ENCODE measurements around the gene CCDC184.

DNA sequence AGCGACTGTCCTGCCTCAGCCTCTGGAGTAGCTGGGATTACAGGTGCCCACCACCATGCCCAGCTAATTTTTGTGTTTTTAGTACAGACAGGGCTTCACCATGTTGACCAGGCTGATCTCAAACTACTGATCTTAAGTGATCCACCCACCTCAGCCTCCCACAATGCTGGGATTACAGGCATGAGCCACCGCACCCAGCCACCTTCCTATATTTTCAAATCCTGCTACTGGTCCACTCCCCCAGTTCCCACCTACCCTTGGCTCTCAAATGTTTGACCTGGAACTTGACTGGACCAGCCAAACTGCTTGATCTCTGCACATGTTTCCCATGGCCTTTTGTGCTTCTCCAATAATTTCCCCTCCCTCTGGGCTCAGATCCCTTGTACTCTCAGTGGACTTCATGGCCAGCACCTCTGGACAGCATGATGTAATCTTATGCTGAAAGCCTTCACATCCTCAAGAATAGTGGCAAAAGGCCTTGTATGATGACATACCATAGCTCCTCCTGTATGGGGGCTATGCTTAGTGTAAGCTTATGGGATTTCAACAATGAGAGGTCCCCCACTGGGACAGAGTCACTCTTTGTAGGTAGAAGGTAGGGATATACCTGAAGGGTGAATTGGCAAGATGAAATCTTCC, 2.5 kb upstream of the CCDC184 start:
- TF ChIP-seq, protein P1, sequence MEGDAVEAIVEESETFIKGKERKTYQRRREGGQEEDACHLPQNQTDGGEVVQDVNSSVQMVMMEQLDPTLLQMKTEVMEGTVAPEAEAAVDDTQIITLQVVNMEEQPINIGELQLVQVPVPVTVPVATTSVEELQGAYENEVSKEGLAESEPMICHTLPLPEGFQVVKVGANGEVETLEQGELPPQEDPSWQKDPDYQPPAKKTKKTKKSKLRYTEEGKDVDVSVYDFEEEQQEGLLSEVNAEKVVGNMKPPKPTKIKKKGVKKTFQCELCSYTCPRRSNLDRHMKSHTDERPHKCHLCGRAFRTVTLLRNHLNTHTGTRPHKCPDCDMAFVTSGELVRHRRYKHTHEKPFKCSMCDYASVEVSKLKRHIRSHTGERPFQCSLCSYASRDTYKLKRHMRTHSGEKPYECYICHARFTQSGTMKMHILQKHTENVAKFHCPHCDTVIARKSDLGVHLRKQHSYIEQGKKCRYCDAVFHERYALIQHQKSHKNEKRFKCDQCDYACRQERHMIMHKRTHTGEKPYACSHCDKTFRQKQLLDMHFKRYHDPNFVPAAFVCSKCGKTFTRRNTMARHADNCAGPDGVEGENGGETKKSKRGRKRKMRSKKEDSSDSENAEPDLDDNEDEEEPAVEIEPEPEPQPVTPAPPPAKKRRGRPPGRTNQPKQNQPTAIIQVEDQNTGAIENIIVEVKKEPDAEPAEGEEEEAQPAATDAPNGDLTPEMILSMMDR (conservative IDR thresholded peaks at IDR 0.05 in 1 of 2, IDR thresholded peaks at IDR 0.05 in 1 of 2; ENCODE audit: low read depth in 1 of 2, low read length in 2 of 2), result no peak
- no peak for TF ChIP-seq EZH2 (IDR thresholded peaks at IDR 0.05; ENCODE audit: low read length, missing control alignments)
